C4-2B (cell line): ENCODE measurements around the gene RPL29.

Experiments
- CTCF ChIP-seq: fragments of 450-650 bp; conservative IDR thresholded peaks from 2 replicates; pipeline ENCODE4 v1.5.1; 2017; ENCODE audit warnings: mild to moderate bottlenecking
- ZFX ChIP-seq: fragments of 450-650 bp; IDR thresholded peaks from 2 replicates; pipeline ENCODE4 v1.6.1; 2017

- TF ChIP-seq CTCF (no peak), ZFX (no peak)
Measured at GRCh38 chr3:52038227-52038626, 42.5 kb upstream of the RPL29 start.
